ENCODE results near the gene UNC13A. TPM values are rescaled to one million over a fixed set of nuclear protein-coding genes. Genes with fewer than 3 reads are reported as not detected.

The UNC13A gene
- total RNA-seq, 1 donor from 2014 or later: 0.04 TPM

DNA sequence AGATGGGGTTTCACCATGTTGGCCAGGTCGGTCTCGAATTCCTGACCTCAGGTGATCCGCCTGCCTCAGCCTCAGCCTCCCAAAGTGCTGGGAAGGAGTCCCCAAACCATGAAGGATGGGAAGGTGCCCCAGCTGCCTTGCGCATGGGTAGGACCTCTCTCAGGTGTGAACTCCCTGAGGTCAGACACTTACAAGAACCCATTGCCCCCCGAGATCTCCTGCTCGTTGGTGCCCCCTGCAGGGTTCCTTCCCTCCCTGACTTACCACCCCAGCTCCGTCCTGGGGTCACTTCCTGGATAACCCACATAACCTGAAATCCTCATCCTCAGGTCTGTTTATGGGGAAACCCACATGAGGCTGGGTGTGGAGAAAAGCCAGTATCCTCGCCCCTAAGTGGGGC is 41.7 kb downstream of the UNC13A start:
- POLR2A ChIA-PET: no interaction called here
- intact Hi-C loops (cut with micrococcal nuclease): no loop called here
- Mint-ChIP-seq H3K9me3 (no peaks in the 10 kb centered on the region), H3K27me3 (peaks cover 17% of the 10 kb centered on the region), H3K36me3 (ENCODE audit: low read depth) (no peaks in the 10 kb centered on the region), H3K27ac (no peak overlapping the region), H3K4me3 (no peak overlapping the region), H3K4me1 (no peaks in the 10 kb centered on the region)
- CTCF ChIA-PET: no interaction called here
- ATAC-seq (ENCODE audit: low read depth) (no peak), DNase-seq (no peak)
- TF ChIP-seq, protein P1, sequence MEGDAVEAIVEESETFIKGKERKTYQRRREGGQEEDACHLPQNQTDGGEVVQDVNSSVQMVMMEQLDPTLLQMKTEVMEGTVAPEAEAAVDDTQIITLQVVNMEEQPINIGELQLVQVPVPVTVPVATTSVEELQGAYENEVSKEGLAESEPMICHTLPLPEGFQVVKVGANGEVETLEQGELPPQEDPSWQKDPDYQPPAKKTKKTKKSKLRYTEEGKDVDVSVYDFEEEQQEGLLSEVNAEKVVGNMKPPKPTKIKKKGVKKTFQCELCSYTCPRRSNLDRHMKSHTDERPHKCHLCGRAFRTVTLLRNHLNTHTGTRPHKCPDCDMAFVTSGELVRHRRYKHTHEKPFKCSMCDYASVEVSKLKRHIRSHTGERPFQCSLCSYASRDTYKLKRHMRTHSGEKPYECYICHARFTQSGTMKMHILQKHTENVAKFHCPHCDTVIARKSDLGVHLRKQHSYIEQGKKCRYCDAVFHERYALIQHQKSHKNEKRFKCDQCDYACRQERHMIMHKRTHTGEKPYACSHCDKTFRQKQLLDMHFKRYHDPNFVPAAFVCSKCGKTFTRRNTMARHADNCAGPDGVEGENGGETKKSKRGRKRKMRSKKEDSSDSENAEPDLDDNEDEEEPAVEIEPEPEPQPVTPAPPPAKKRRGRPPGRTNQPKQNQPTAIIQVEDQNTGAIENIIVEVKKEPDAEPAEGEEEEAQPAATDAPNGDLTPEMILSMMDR (IDR thresholded peaks at IDR 0.05): no peak

GRCh38 chr19:17645339-17645963 is 42.7 kb downstream of the UNC13A start:
- no peak overlapping the region for H3K4me3 Mint-ChIP-seq
- H3K9me3 Mint-ChIP-seq: no peaks in the 10 kb centered on the region
- H3K36me3 Mint-ChIP-seq (ENCODE audit: low read depth): no peaks in the 10 kb centered on the region
- TF ChIP-seq, protein P1 (IDR thresholded peaks at IDR 0.05): no peak
- DNase-seq (no peak), ATAC-seq (ENCODE audit: low read depth) (no peak)
- peaks cover 17% of the 10 kb centered on the region for H3K27me3 Mint-ChIP-seq
- intact Hi-C loops (cut with micrococcal nuclease): no loop called here
- H3K27ac Mint-ChIP-seq: no peak overlapping the region
- ChIA-PET POLR2A (no interaction called here), CTCF (no interaction called here)
- no peaks in the 10 kb centered on the region for H3K4me1 Mint-ChIP-seq

- intact Hi-C loops (cut with micrococcal nuclease): no loop called here
- ChIA-PET POLR2A (no interaction called here), CTCF (no interaction called here)
- Mint-ChIP-seq H3K36me3 (ENCODE audit: low read depth) (no peaks in the 10 kb centered on the region), H3K27ac (no peak overlapping the region), H3K27me3 (peaks cover 22% of the 10 kb centered on the region), H3K4me3 (no peak overlapping the region), H3K4me1 (no peaks in the 10 kb centered on the region), H3K9me3 (no peaks in the 10 kb centered on the region)
- TF ChIP-seq, protein P1 (IDR thresholded peaks at IDR 0.05): no peak
- no peak for DNase-seq
- no peak for ATAC-seq (ENCODE audit: low read depth)
These were observed 45.5 kb downstream of the UNC13A start for GRCh38 chr19:17642656-17643055.

DNA sequence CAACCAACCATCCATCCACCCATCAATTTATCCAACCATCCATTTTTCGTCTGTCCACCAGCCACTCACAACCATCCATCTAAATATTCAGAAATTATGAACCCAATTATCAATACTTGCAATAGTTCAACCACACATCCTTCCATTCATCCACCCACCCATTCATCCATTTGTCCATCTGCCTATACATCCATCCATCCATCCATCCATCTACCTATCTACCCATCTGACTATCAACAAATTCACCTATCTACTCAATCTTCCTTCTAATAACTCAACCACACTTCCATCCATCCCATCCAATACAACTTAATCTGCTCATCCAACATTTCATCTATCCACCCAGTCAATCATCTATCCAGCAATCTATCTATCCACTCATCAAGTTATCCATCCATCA is 46.3 kb downstream of the UNC13A start:
- CTCF ChIA-PET: no interaction called here
- DNase-seq (no peak), ATAC-seq (ENCODE audit: low read depth) (no peak)
- no peaks in the 10 kb centered on the region for H3K9me3 Mint-ChIP-seq
- POLR2A ChIA-PET: no interaction called here
- H3K4me1 Mint-ChIP-seq: no peaks in the 10 kb centered on the region
- no peak overlapping the region for H3K4me3 Mint-ChIP-seq
- H3K27ac Mint-ChIP-seq: no peak overlapping the region
- no peaks in the 10 kb centered on the region for H3K36me3 Mint-ChIP-seq (ENCODE audit: low read depth)
- H3K27me3 Mint-ChIP-seq: peaks cover 22% of the 10 kb centered on the region
- intact Hi-C loops (cut with micrococcal nuclease): no loop called here
- TF ChIP-seq, protein P1 (IDR thresholded peaks at IDR 0.05): no peak

DNA sequence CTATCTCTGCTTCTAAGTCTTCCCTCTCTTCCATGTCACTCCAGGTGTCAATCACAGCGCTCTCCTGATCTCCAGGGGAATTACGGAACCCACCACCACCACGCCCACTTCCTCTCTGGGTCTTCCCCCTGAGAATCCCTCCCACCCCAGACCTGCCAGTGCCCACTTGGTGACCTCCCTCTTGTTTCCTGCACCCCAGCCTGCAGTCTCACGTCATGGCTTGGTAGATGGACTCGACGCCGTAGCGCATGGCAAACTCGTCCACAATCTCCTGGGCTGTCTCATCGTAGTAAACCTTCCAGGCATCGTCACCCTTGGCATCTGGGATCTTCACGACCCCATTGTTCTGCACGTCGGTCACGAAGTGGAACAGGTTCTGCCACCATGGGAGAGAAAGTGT is 47.0 kb downstream of the UNC13A start:
- Mint-ChIP-seq H3K27ac (no peak overlapping the region), H3K9me3 (no peaks in the 10 kb centered on the region), H3K4me1 (no peaks in the 10 kb centered on the region), H3K36me3 (ENCODE audit: low read depth) (no peaks in the 10 kb centered on the region), H3K4me3 (no peak overlapping the region), H3K27me3 (peaks cover 24% of the 10 kb centered on the region)
- DNase-seq (no peak), ATAC-seq (ENCODE audit: low read depth) (no peak)
- intact Hi-C loops (cut with micrococcal nuclease): no loop called here
- TF ChIP-seq, protein P1 (IDR thresholded peaks at IDR 0.05): no peak
- ChIA-PET POLR2A (no interaction called here), CTCF (no interaction called here)
